HG03571 (cell line): Measurements from ENCODE around the gene SPEF2.

Source experiments
- ATAC-seq: cut with Tn5 transposase; IDR thresholded peaks from one replicate; pipeline ENCODE4 v1.9.1; 2021; ENCODE audit not compliant: unreplicated experiment

Gene SPEF2

GRCh38 chr5:35698047-35698808 lies 80.6 kb downstream of the SPEF2 start:
- no peak for ATAC-seq

GRCh38 chr5:35707659-35708058 lies 90.0 kb downstream of the SPEF2 start:
- ATAC-seq = no peak

GRCh38 chr5:35709688-35710087 lies 92.0 kb downstream of the SPEF2 start:
- no peak for ATAC-seq

- no peak for ATAC-seq
Measured at GRCh38 chr5:35717718-35718117, 100.1 kb downstream of the SPEF2 start.

GRCh38 chr5:35735718-35736117 lies 118.1 kb downstream of the SPEF2 start:
- no peak for ATAC-seq

DNA sequence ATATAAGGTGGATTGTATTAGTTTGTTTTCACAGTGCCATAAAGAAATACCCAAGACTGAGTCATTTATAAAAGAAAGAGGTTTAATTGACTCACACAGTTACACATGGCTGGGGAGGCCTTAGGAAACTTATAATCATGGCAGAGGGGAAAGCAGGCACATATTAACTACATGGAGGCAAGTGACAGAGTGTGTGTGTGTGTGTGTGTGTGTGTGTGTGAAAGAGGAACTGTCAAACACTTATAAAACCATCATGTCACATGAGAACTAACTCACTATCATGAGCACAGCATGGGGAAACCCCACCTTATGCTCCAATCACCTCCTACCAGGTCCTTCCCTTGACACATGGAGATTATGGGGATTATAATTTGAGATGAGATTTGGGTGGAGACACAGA lies 118.6 kb downstream of the SPEF2 start:
- ATAC-seq = no peak

- ATAC-seq = no peak
Measured at GRCh38 chr5:35741126-35741716, 123.6 kb downstream of the SPEF2 start.

- ATAC-seq = no peak
Measured at GRCh38 chr5:35741971-35742370, 124.3 kb downstream of the SPEF2 start.

GRCh38 chr5:35743644-35744043 lies 126.0 kb downstream of the SPEF2 start:
- no peak for ATAC-seq

DNA sequence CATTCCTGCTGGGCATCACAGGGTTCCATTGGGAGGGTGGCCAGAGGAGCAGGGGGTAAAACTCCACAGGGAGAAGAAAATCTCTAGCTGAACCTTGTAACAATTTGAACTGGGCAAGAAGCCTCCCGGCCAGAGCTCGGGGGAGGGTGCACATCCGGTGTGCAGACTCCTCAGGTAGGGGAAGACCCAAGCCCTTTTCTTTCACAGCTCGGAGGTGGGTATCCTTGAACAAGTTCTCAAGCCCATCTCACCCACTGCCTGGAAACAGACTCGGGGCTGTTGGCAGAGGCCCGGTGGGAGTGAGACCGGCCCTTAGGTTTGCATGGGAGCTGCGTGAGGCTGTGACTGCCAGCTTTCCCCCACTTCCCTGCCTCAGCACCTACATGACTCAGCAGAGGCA lies 127.5 kb downstream of the SPEF2 start:
- ATAC-seq = no peak

DNA sequence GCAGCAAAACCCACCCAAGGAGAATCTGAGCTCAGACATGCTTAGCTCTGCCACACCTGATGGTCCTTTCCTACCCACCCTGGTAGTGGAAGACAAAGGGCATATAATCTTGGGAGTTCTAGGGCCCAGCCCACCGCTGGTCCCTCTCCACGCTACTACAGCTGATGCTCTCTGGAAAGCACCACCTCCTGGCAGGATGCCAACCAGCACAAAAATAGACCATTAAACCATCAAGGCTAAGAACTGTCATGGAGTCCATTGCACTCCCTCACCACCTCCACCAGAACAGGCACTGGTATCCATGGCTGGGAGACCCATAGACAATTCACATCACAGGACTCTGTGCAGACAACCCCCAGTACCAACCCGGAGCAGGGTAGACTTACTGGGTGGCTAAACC lies 128.0 kb downstream of the SPEF2 start:
- no peak for ATAC-seq

DNA sequence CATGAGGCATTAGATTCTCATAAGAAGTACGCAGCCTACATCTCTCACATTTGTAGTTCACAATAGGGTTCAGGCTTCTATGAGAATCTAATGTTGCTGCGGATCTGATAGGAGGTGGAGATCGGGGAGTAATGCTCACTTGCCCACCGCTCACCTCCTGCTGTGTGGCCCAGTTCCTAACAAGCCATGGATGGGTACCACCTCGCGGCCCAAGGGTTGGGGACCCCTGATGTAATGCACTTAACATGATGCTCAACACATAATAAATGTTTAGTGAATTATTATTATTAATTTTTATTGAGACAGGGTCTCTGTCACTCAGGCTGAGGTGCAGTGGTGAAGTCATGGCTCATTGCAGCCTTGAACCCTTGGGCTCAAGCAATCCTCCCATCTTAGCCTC lies 134.3 kb downstream of the SPEF2 start:
- no peak for ATAC-seq

- ATAC-seq = no peak
Measured at GRCh38 chr5:35753500-35753899, 135.8 kb downstream of the SPEF2 start.

DNA sequence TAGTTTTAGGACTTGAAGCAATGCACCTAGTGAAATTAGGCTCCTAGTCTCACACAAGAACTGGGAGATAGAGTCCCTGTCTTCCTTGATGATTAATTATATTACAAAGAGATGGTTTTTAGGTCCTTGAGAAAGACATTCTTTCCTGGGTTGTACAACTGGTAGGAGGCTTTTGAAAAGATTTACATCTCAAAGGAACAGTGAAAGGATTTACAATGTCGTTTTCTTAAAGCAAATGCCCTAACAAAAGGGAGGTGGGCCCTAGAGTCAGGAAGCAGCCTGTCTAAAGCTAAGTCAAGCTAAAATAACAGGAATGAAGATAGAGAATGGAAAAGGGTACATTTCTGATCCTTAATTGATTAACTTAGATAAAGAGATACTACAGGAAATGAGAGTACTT lies 136.8 kb downstream of the SPEF2 start:
- no peak for ATAC-seq

DNA sequence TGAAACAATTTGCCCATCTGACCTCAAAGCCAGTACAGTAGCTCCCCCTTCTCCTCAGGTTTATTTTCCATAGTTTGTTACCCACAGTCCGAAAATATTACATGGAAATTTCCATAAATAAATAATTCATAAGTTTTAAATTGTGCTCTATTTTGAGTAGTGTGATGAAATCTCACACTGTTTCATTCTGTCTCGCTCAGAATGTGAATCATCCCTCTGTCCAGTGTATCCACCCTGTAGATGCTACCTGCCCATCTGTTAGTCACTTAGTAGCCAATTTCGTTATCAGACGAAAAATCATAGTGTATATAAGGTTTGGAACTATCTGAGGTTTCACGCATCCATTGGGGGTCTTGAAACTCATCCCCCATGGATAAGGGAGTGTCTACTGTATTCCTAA lies 138.3 kb downstream of the SPEF2 start:
- ATAC-seq = no peak

GRCh38 chr5:35758151-35758724 lies 140.6 kb downstream of the SPEF2 start:
- ATAC-seq = no peak

DNA sequence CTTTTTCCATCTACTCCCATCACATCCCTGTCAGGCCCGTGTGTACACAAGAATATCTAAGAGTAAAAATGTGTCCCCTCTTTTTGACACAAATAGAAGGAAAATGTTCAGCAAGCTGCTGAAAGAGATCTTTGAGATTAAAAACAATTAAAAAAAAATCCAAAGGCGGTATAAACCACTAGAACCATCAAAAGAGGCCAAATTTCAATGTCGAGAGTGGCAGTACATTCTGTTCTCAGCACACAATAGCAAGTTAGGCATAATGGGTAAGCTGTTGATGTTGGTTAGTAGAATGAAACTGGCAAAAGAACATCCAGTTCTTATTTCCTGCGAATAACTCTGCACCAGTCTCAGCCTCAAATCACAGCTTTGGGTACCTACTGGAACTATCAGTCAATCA lies 143.9 kb downstream of the SPEF2 start:
- ATAC-seq = no peak

GRCh38 chr5:35762368-35762767 lies 144.7 kb downstream of the SPEF2 start:
- no peak for ATAC-seq

- ATAC-seq = no peak
Measured at GRCh38 chr5:35765921-35766320, 148.3 kb downstream of the SPEF2 start.

DNA sequence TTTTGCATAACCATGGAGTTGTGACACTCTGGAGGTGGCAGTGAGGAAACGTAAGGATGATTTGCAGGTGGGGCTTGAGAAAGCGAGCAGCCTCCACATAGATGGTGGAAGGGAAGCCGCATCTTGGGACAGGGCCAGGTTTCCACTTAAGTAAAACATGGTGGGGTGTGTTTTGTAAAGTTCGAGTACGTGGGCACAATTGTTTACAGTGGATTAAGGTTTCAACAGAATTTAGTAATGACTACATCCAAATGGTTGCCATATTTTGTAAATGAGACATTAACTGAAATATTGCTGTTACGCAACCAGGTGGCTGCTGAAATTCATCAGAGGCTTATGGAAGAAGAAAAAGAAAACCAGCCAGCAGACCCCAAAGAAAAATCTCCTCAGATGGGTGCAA lies 153.6 kb downstream of the SPEF2 start:
- no peak for ATAC-seq

DNA sequence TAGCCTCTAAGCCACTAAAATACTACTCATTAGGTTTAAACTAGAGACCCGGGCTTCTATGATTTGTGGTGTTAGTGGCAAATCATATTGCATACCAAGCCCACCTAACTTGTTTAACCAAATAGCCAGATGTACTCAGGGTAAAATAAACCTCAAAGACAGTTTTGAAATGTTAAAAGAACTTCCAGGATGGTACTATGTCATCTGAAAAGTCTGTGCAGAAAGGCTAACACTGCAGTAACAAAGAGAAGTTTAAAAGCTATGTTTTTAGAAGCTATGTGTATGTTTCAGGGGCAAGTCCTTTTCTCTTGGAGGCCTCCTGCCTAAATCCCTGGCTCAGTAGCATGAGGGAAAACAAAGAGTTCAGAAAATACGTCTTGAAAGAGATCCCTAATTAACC lies 154.2 kb downstream of the SPEF2 start:
- ATAC-seq = no peak

DNA sequence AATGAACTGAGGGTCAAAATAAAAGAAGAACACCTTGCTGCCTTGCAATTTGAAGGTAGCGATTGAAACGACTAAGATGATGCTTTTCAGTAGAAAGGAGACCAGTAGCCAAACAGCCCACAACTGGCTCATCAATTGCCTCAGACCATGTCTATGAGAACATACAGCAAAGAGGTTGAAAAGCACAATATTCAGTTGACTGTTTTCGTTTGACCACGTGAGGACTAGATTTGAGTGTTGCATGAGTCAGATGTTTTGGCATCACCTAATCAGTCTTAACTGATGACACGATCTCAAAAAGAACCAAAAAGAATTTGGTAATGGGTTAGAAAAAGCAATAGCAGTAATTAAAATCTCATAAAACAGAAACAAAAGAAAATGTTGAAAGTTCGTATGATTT lies 156.3 kb downstream of the SPEF2 start:
- no peak for ATAC-seq

GRCh38 chr5:35776757-35777156 lies 159.1 kb downstream of the SPEF2 start:
- no peak for ATAC-seq
